GM12801 (cell line): ENCODE measurements around the gene BID.

Experiments used
- TF ChIP-seq, protein P1 (sequence below): IDR thresholded peaks from one replicate; pipeline ENCODE4 v1.5.1; 2011; ENCODE audit warnings: control low read depth; ENCODE audit not compliant: insufficient read length; ENCODE audit errors: extremely low read depth

Gene BID

DNA sequence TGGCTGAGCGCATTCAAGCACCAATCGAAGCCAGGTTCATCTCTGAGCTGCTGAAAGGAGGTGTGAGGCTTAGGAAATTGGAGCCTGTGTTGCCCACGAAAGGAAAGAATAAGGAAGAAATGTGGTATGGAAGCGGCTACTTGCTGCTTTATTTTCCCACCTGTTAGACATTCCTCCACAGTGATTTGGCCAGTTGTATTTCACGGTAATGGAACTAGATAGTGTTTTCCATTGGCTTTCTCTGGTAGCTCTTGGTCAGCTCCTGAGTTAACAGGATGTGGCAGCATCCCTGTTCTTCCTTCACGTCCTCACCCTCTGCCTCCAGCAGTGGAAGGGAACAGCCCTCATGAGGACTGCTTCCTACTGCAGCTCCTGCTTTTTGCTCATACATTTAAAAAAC is 44.7 kb downstream of the BID start:
- TF ChIP-seq, protein P1, sequence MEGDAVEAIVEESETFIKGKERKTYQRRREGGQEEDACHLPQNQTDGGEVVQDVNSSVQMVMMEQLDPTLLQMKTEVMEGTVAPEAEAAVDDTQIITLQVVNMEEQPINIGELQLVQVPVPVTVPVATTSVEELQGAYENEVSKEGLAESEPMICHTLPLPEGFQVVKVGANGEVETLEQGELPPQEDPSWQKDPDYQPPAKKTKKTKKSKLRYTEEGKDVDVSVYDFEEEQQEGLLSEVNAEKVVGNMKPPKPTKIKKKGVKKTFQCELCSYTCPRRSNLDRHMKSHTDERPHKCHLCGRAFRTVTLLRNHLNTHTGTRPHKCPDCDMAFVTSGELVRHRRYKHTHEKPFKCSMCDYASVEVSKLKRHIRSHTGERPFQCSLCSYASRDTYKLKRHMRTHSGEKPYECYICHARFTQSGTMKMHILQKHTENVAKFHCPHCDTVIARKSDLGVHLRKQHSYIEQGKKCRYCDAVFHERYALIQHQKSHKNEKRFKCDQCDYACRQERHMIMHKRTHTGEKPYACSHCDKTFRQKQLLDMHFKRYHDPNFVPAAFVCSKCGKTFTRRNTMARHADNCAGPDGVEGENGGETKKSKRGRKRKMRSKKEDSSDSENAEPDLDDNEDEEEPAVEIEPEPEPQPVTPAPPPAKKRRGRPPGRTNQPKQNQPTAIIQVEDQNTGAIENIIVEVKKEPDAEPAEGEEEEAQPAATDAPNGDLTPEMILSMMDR, result no peak

DNA sequence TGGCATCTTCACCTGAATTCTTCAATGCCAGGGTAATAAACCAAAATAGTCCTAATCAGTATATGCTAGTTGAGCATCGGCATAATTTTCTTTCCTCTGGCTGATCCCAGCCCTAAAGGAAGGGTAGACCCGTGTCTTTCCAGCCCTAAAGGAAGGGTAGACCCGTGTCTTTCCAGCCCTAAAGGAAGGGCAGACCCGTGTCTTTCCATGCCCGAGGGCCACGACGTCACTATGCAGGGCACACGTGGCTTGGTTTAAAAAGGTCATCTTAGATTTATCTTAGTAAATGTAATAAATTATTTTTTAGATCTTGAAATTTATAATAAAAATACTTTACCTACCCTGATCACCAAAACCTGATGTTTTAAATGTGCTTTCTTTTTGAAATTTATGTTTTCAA is 45.5 kb downstream of the BID start:
- TF ChIP-seq, protein P1, result no peak

DNA sequence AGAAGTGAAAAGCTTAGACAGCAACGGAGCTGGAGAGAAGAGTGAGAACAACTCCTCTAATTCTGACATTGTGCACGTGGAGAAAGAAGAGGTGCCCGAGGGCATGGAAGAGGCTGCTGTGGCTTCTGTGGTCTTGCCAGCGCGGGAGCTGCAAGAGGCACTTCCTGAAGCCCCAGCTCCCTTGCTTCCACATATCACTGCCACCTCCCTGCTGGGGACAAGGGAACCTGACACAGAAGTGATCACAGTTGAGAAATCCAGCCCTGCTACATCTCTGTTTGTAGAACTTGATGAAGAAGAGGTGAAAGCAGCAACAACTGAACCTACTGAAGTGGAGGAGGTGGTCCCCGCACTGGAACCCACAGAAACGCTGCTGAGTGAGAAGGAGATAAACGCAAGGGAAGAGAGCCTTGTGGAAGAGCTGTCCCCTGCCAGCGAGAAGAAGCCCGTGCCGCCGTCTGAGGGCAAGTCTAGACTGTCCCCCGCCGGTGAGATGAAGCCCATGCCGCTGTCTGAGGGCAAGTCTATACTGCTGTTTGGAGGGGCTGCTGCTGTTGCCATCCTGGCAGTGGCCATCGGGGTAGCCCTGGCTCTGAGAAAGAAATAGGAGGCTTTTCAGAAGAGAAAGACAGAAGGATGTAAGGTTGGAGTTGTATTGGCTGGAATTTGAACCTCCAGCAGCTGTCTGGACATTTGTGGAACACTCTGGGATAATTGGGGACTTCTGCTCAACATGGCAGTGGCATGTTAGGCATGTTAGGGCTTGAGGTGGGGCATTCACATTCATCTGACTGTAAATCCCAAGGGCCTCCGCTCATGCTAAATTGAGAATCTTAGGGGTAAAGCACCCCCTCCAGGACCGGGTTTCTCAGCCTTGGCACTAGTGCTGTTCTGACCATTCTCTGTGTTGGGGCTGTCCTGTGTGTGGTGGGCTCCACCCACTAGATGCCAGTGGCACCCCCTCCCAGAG is 47.1 kb downstream of the BID start:
- TF ChIP-seq, protein P1, result no peak

DNA sequence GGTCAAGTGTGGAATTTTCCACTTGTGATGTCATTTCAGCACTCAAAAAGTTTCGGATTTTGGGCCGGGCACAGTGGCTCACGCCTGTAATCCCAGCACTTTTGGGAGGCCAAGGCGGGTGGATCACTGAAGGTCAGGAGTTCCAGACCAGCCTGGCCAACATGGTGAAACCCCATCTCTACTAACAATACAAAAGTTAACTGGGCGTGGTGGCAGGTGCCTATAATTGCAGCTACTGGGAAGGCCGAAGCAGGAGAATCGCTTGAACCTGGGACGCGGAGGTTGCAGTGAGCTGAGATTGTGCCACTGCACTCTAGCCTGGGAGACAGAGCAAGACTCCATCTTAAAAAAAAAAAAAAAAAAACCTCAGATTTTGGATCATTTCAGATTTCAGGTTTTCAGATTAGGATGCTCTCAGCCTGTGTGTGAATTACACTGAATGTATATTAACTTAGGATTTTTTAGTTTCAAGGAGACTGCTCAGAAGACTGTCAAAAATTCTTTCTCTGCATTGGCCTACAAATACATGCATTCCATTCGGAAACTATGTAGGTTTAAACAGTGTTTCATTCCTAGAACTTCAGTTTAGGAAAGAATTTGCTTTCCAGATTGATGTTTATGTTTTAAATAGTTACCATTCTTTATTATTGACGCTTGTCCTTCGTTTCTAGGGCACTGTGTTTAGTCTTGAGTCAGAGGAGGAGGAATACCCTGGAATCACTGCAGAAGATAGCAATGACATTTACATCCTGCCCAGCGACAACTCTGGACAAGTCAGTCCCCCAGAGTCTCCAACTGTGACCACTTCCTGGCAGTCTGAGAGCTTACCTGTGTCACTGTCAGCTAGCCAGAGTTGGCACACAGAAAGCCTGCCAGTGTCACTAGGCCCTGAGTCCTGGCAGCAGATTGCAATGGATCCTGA is 48.0 kb downstream of the BID start:
- TF ChIP-seq, protein P1, result no peak

DNA sequence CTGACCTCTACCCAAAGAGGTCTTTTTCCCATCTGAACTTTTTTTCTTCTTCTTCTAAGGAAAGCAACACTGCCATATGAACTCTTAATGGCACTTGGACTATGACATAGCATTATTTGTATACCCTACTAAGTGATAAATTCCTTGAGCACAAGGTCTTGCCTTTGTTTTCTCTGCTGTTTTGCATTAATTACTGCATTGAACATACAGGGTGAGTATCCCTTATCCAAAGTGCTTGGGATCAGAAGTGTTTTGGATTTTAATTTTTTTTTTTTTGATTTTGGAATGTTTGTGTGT is 48.8 kb downstream of the BID start:
- TF ChIP-seq, protein P1, result no peak

DNA sequence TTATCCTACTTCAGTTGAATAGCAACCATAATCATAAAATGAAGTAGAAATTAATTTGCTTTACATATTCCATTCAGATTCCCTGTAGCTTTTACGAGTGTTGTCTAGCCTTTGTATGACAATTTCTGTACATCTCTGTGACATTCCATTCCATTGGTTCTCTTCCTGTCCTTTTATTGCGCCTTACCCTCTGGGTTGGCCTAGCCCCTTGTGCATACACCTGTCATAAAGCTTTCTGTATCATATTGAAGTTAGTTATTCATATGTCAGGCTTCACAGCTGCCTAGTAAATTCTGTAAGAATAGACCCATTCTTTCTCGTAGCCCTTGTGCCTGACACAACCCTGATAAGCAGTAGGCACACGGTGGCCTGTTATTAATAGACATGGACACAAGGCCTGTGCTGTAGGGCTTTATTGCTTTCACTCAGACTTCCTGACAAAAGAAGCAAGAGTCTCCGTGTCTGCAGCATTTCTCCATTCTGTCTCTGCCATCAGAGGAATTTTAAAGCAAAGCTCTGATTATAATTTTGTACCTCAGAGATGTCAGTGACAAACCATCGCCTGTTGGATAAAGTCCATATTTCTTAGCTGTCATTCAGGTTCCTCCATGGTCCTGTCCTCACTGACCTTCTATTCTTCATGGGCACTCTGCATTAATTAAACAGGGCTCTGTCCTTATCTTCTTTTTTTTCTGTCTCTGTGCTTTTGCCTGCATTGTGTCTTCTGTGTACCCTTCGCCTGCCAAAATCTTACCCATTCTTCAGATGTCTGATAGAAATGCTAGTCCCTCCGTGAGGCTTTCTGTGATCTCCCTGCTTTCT is 49.4 kb downstream of the BID start:
- TF ChIP-seq, protein P1, result no peak
